ENCODE data around the gene FAM222B. TPM values are rescaled to one million over a fixed set of nuclear protein-coding genes. Genes with fewer than 3 reads are reported as not detected.
"Not testable (repeated sequence)": the region's sequence is repeated elsewhere in the genome, so short reads cannot be mapped to it uniquely, and the experiment has no call there.

The FAM222B gene
- total and polyA plus RNA-seq, 11 donors, result 9.2 to 33.2 (median 16.7) TPM

DNA sequence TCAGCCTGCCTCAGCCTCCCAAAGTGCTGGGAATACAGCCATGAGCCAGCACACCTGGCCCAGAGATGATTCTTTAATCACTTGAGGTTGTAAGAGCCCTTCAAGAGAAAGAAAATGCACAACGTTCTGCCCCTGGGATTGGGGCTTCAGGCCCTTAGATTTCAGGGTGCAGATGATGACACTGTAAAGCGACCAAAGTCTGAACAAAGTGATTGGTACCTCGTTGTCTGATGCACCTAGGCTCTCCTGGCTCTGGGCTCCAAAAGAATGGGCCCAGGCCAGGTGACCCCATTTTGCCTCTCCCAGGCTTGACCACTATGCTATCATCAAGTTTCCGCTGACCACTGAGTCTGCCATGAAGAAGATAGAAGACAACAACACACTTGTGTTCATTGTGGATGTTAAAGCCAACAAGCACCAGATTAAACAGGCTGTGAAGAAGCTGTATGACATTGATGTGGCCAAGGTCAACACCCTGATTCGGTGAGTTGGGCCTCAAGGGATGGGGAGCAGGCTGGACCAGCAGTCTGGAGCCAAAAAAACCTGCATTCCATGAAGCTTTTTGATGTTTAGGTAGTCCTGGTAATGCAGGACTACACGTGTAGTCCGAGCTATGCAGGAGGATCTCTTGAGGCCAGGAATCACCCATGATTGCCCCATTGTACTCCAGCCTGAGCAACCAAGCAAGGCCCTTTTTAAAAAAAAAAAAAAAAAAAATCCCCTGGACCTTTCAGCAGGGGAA, 120.0 kb downstream of the FAM222B start:
- intact Hi-C loops (cut with DNase I), result loop anchor here in 3 of 10 donors (5.0 to 10.0 kb wide), 4 partner anchors 40 to 572 kb away; partner anchors contain the start of gene NUFIP2 (in 1 of the 3)
- TF ChIP-seq POLR2A (IDR thresholded peaks at IDR 0.05), result no peak
- TF ChIP-seq, protein P1, sequence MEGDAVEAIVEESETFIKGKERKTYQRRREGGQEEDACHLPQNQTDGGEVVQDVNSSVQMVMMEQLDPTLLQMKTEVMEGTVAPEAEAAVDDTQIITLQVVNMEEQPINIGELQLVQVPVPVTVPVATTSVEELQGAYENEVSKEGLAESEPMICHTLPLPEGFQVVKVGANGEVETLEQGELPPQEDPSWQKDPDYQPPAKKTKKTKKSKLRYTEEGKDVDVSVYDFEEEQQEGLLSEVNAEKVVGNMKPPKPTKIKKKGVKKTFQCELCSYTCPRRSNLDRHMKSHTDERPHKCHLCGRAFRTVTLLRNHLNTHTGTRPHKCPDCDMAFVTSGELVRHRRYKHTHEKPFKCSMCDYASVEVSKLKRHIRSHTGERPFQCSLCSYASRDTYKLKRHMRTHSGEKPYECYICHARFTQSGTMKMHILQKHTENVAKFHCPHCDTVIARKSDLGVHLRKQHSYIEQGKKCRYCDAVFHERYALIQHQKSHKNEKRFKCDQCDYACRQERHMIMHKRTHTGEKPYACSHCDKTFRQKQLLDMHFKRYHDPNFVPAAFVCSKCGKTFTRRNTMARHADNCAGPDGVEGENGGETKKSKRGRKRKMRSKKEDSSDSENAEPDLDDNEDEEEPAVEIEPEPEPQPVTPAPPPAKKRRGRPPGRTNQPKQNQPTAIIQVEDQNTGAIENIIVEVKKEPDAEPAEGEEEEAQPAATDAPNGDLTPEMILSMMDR (IDR thresholded peaks at IDR 0.05), result no peak
- Histone ChIP-seq H3K27me3 (peaks cover 0 to 6% (median 0%) of the 10 kb centered on the region in 9 donors), H3K4me3 (peak overlapping the region in 1 of 12 donors; percentile 86), H3K4me1 (peaks cover 0 to 73% (median 48%) of the 10 kb centered on the region in 12 donors), H3K9me3 (no peaks in the 10 kb centered on the region), H3K27ac (peak overlapping the region in 1 of 12 donors; percentile 42), H3K36me3 (peaks cover 0 to 48% (median 41%) of the 10 kb centered on the region in 9 donors)
- DNase-seq (no peak), ATAC-seq (no peak)
- WGBS, 4 donors, result 72 to 81% (median 73%) methylated on average over 7 of the region's 7 CpGs

DNA sequence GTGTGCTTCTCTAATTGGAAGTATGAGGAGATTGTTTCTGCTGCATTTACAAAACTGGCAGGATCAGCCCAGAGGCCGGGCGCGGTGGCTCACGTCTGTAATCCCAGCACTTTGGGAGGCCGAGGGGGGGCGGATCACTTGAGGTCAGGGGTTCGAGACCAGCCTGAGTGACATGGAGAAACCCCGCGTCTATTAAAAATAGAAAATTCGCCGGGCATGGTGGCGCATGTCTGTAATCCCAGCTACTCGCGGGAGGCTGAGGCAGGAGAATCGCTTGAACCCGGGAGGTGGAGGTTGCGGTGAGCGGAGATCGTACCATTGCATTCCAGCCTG, 121.6 kb downstream of the FAM222B start:
- Histone ChIP-seq H3K27ac (peak overlapping the region in 4 of 12 donors; percentile 90 to 93 (median 92)), H3K4me1 (peaks cover 0 to 73% (median 47%) of the 10 kb centered on the region in 12 donors), H3K4me3 (peak overlapping the region in 11 of 12 donors; percentile 72 to 97 (median 86)), H3K27me3 (peaks cover 0 to 18% (median 0%) of the 10 kb centered on the region in 9 donors), H3K36me3 (peaks cover 0 to 48% (median 41%) of the 10 kb centered on the region in 9 donors)
- intact Hi-C loops (cut with DNase I), result loop anchor here in 3 of 10 donors (5.0 to 10.0 kb wide), 4 partner anchors 41 to 574 kb away; partner anchors contain the start of gene NUFIP2 (in 1 of the 3)
- 36 to 43% (median 41%) methylated on average over 19 of the region's 19 CpGs for WGBS, 4 donors
- not testable (repeated sequence) for ATAC-seq, H3K9me3 ChIP-seq
- peak in 1 of 5 donors; percentile 37 for DNase-seq

DNA sequence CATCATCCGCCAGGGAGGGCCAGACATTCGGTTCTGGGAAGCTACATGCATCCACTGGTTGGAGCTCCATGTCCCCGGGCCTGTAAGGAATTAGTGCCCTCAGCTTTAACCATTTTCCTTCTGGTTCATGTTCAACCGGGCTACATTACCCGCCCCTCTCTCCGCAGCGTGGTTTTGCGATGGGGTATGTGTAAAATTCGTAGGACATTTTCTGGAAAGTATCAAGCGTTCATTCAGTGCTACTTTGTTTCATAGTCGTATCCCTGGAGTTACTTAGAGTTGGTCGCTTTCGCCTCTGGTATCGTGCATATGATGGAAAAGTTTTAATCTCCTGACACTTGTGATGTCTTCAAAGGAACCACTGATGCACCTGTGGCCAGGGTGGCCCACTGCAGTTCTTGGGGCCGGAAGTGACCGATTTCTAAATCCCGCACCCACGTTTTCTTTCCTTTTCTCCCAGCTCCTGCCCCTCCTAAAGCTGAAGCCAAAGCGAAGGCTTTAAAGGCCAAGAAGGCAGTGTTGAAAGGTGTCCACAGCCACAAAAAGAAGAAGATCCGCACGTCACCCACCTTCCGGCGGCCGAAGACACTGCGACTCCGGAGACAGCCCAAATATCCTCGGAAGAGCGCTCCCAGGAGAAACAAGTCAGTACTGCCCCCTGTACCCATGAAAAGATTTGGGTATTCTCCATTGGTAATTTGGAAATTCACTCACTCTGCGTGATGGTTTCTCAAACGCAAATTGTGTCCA, 122.2 kb downstream of the FAM222B start:
- intact Hi-C loops (cut with DNase I), result loop anchor here in 3 of 10 donors (5.0 to 10.0 kb wide), 4 partner anchors 42 to 574 kb away; partner anchors contain the start of gene NUFIP2 (in 1 of the 3)
- ATAC-seq, result no peak
- H3K4me1 ChIP-seq, result peaks cover 0 to 69% (median 43%) of the 10 kb centered on the region in 12 donors

DNA sequence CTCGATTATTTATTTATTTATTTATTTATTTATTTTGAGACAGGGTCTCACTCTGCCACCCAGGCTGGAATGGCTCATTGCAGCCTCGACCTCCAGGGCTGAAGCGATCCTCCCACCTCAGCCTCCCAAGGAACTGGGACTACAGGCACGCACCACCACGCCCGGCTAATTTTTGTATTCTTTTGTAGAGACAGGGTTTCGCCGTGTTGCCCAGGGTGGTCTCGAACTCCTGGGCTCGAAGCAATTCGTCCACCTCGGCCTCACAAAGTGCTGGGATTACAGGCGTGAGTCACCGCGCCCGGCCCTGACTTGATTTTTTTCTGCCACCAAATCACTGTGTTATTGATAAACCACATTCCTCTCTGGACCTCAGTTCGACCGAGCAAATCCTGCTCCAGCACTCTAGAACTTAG, 123.6 kb downstream of the FAM222B start:
- Histone ChIP-seq H3K4me1 (peaks cover 0 to 65% (median 41%) of the 10 kb centered on the region in 12 donors), H3K36me3 (peaks cover 0 to 50% (median 44%) of the 10 kb centered on the region in 9 donors)

More for the DNA sequence above, 122.2 kb downstream of the FAM222B start:
- peaks cover 0 to 18% (median 0%) of the 10 kb centered on the region in 9 donors for H3K27me3 ChIP-seq
- TF ChIP-seq, protein P1 (IDR thresholded peaks at IDR 0.05), result no peak
- TF ChIP-seq POLR2A (IDR thresholded peaks at IDR 0.05), result no peak
- peak overlapping the region; percentile 46 to 96 (median 88) for H3K27ac ChIP-seq
- H3K9me3 ChIP-seq, result no peaks in the 10 kb centered on the region
- 4 to 6% (median 4%) methylated on average over 28 to 30 of the region's 30 CpGs for WGBS, 4 donors
- peak overlapping the region; percentile 72 to 97 (median 85) for H3K4me3 ChIP-seq
- H3K36me3 ChIP-seq, result peaks cover 0 to 48% (median 42%) of the 10 kb centered on the region in 9 donors
- DNase-seq, result no peak

More for the DNA sequence above, 123.6 kb downstream of the FAM222B start:
- no peak for TF ChIP-seq POLR2A (IDR thresholded peaks at IDR 0.05)
- TF ChIP-seq, protein P1 (IDR thresholded peaks at IDR 0.05), result no peak
- peaks cover 0 to 18% (median 0%) of the 10 kb centered on the region in 9 donors for H3K27me3 ChIP-seq
- DNase-seq (no peak), ATAC-seq (no peak)
- peak overlapping the region in 11 of 12 donors; percentile 72 to 97 (median 86) for H3K4me3 ChIP-seq
- no peaks in the 10 kb centered on the region for H3K9me3 ChIP-seq
- WGBS, 4 donors, result 32 to 42% (median 38%) methylated on average over 18 of the region's 18 CpGs
- peak overlapping the region; percentile 46 to 96 (median 88) for H3K27ac ChIP-seq
- intact Hi-C loops (cut with DNase I), result loop anchor here in 3 of 10 donors (2.0 to 10.0 kb wide), 3 partner anchors 54 to 74 kb away; partner anchors contain the start of genes BLTP2 (in 2 of the 3), SDF2 (in 1 of the 3) and SUPT6H (in 1 of the 3)

Measured in heart left ventricle (tissue), 16 donors.